Measurements from ENCODE around the gene AGPAT2. TPM values are rescaled to one million over a fixed set of nuclear protein-coding genes. Genes with fewer than 3 reads are reported as not detected.

AGPAT2 gene
- total and polyA plus RNA-seq, 2 of the 4 experiments (the other 2 are of a cell fraction) = 16.1 to 39.5 TPM

DNA sequence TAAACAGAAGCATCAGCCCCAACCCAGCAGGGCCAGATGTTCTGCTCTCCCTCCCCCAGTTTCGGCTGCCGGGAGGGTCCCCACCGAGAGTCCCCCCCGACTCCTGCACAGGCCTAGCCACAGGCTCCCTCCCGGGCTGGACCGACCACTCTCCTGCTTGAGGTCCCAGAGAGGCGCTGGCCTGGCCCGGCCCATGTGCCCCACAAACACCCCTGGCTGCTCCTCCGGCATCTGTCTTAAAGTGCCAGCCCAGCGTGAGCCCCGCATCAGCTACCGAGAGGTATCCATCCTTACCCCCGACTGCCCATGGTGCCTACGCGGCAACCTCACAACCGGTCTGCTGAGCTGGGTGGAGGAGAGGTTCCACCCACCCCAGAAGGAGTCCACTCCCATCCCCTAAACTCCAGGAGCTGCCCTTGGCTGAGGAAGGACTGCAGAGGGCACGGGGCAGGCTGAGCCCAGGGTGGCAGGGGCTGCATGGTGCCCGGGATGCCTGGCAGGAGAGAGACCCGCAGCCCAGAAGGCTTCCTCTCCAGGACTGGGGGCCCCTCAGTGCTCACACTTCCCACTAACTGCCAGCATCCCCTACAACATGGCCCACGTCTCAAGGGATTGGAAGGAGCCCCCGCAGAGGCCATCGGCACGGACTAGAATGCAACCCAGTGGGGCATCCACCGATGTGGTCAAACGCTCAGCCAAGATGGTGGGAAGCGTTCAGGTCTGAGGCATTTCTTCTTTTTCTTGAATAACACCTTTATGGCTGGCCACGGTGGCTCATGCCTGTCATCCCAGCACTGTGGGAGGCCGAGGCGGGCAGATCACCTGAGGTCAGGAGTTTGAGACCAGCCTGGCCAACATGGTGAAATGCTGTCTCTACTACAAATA, 40.2 kb downstream of the AGPAT2 start:
- Histone ChIP-seq H3K4ac (ENCODE audit: low read depth, low read length) (no peak overlapping the region), H2AK5ac (ENCODE audit: low read depth, low read length) (no peak overlapping the region), H3K36me3 (ENCODE audit: control insufficient read depth, insufficient read depth, low read length) (no peaks in the 10 kb centered on the region), H3K9me1 (ENCODE audit: insufficient read depth, low read length) (no peaks in the 10 kb centered on the region), H2BK5ac (ENCODE audit: low read depth, low read length, poor library complexity, severe bottlenecking) (no peak overlapping the region), H2AFZ (replicated peaks; ENCODE audit: low read length, poor library complexity) (no peak overlapping the region), H3K14ac (replicated peaks; ENCODE audit: low read depth, low read length) (no peak overlapping the region), H3K27ac (ENCODE audit: insufficient read depth, low read length) (no peak overlapping the region), H3K23ac (ENCODE audit: low read depth, low read length) (no peak overlapping the region), H4K5ac (ENCODE audit: low read depth, low read length) (no peak overlapping the region), H3K4me1 (ENCODE audit: control insufficient read depth, insufficient read depth, low read length) (peaks cover 4% of the 10 kb centered on the region; the same call in 1 of the 2 replicates), H3K4me2 (ENCODE audit: low read depth, low read length) (no peak overlapping the region), H3K56ac (ENCODE audit: extremely low read depth, insufficient read depth, low read length) (no peak overlapping the region), H3K9me3 (ENCODE audit: control insufficient read depth, insufficient read depth, low read length) (0 out of 2 replicates have a peak, but pooled peaks cover 2% of the 10 kb centered on the region), H2BK120ac (ENCODE audit: low read depth, low read length) (no peak overlapping the region), H3K79me1 (ENCODE audit: low read depth in 1 of 2, low read length in 2 of 2) (no peaks in the 10 kb centered on the region), H4K91ac (ENCODE audit: insufficient read depth, low read depth, low read length) (no peak overlapping the region), H4K8ac (ENCODE audit: low read depth in 2 of 2, low read length in 2 of 2) (no peak overlapping the region), H3K4me3 (ENCODE audit: insufficient read depth, low read depth, low read length) (no peak overlapping the region), H2BK15ac (ENCODE audit: low read depth, low read length) (no peak overlapping the region), H2BK20ac (ENCODE audit: low read depth, low read length) (no peak overlapping the region), H3K18ac (ENCODE audit: low read depth, low read length) (no peak overlapping the region), H4K20me1 (ENCODE audit: insufficient read depth, low read length) (no peaks in the 10 kb centered on the region), H3K9ac (ENCODE audit: low read depth, low read length) (no peak overlapping the region), H2AK9ac (replicated peaks; ENCODE audit: low read depth, low read length, poor library complexity) (no peak overlapping the region), H3K27me3 (ENCODE audit: control insufficient read depth, insufficient read depth, low read length) (peaks cover 12% of the 10 kb centered on the region)
- ATAC-seq (ENCODE audit: low read depth) (no peak), DNase-seq (no peak)
- TF ChIP-seq FOS (IDR thresholded peaks at IDR 0.05; ENCODE audit: low read depth, low read length) (no peak), POLR2A (IDR thresholded peaks at IDR 0.05; ENCODE audit: low read depth, low read length) (no peak), RAD21 (IDR thresholded peaks at IDR 0.05; ENCODE audit: low read length) (no peak), SMC3 (IDR thresholded peaks at IDR 0.05; ENCODE audit: low read depth, low read length) (no peak), NFE2L2 (IDR thresholded peaks at IDR 0.05; ENCODE audit: low read depth, low read length) (no peak), RCOR1 (IDR thresholded peaks at IDR 0.05; ENCODE audit: insufficient replicate concordance, low read length) (no peak), MAZ (IDR thresholded peaks at IDR 0.05; ENCODE audit: borderline replicate concordance, low read depth, low read length) (no peak), BHLHE40 (IDR thresholded peaks at IDR 0.05; ENCODE audit: low read depth, low read length) (no peak), MXI1 (IDR thresholded peaks at IDR 0.05; ENCODE audit: borderline replicate concordance, low read depth, low read length) (no peak), CHD1 (IDR thresholded peaks at IDR 0.05; ENCODE audit: low read depth, low read length) (no peak), RFX5 (IDR thresholded peaks at IDR 0.05; ENCODE audit: low read depth, low read length) (no peak), MAFK (IDR thresholded peaks at IDR 0.05; ENCODE audit: low read depth, low read length) (no peak)
- TF ChIP-seq, protein P1, sequence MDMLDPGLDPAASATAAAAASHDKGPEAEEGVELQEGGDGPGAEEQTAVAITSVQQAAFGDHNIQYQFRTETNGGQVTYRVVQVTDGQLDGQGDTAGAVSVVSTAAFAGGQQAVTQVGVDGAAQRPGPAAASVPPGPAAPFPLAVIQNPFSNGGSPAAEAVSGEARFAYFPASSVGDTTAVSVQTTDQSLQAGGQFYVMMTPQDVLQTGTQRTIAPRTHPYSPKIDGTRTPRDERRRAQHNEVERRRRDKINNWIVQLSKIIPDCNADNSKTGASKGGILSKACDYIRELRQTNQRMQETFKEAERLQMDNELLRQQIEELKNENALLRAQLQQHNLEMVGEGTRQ (IDR thresholded peaks at IDR 0.05; ENCODE audit: low read depth, low read length) = no peak
- ChIA-PET CTCF (no interaction called here), POLR2A (ENCODE audit: unreplicated experiment) (no interaction called here)
- in situ Hi-C loops (cut with MboI; ENCODE audit: low sequenced_read_pairs) (no loop called here), dilution Hi-C loops (cut with HindIII; ENCODE audit: low sequenced_read_pairs, unreplicated experiment) (no loop called here), intact Hi-C loops (cut with micrococcal nuclease) (no loop called here)
- BruUV-seq (replicated peaks) = no TSS peak
- WGBS, 2 experiments (ENCODE audit: extremely low coverage in 2 of 2, insufficient read length in 1 of 2) = 86% methylated on average over 8 of the region's 29 CpGs; no CpG with 5 or more reads in 1 of the 2 experiments

Measured in IMR-90 (cell line).